ENCODE results near the gene GADD45B.
"Not testable (repeated sequence)": the region's sequence is repeated elsewhere in the genome, so short reads cannot be mapped to it uniquely, and the experiment has no call there.

GADD45B gene

DNA sequence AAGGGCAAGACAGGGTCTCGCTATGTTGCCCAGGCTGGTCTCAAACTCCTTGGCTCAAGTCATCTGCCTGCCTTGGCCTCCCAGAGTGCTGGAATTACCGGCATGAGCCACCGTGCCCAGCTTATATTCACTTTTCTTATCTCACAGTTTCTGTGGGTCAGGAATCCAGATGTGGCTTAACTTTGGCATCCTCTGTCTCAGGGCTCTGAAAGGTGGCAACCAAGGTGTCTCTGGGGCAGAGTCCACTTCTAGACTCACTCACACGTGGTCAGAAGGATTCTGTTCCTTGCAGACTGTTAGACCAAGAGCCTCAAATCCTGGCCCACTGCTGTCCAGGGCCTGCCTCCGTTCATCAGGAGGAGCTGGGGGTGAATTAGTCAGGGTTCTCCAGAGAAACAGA lies 11.5 kb upstream of the GADD45B start:
- DNase-seq (no peak), ATAC-seq (replicated peaks) (no peak)
- H3K27ac Mint-ChIP-seq: no peak overlapping the region
- no peak overlapping the region for H3K4me3 Mint-ChIP-seq
- H3K9me3 Mint-ChIP-seq: no peaks in the 10 kb centered on the region
- no peaks in the 10 kb centered on the region for H3K36me3 Mint-ChIP-seq (ENCODE audit: insufficient read depth)
- no peaks in the 10 kb centered on the region for H3K27me3 Mint-ChIP-seq
- peaks cover 4 to 7% of the 10 kb centered on the region in 2 donors for H3K4me1 Mint-ChIP-seq (ENCODE audit: low read depth in 2 of 2)

DNA sequence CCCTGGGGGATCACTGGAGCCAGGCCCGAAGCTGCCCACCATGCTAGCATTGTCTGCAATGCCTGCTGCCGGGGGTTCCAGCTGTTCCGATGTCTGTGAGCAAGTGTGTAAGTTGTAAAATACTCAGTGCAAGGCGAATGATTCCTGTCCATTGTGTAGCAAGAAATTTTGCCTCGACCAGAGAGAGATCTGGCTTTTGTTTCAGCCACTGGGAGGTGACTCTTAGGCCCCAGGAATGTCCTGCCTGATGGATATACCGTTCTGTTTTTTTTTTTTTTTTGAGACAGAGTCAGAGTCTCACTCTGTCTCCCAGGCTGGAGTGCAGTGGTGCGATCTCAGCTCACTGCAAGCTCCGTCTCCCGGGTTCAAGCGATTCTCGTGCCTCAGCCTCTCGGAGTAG lies 7.3 kb upstream of the GADD45B start:
- H3K36me3 Mint-ChIP-seq (ENCODE audit: insufficient read depth): peaks cover 3% of the 10 kb centered on the region
- H3K27ac Mint-ChIP-seq: no peak overlapping the region
- H3K4me3 Mint-ChIP-seq: no peak overlapping the region
- no peak for DNase-seq
- peaks cover 0 to 2% of the 10 kb centered on the region in 2 donors for H3K4me1 Mint-ChIP-seq (ENCODE audit: low read depth in 2 of 2)
- no peak for ATAC-seq (replicated peaks)
- no peaks in the 10 kb centered on the region for H3K27me3 Mint-ChIP-seq
- no peaks in the 10 kb centered on the region for H3K9me3 Mint-ChIP-seq

DNA sequence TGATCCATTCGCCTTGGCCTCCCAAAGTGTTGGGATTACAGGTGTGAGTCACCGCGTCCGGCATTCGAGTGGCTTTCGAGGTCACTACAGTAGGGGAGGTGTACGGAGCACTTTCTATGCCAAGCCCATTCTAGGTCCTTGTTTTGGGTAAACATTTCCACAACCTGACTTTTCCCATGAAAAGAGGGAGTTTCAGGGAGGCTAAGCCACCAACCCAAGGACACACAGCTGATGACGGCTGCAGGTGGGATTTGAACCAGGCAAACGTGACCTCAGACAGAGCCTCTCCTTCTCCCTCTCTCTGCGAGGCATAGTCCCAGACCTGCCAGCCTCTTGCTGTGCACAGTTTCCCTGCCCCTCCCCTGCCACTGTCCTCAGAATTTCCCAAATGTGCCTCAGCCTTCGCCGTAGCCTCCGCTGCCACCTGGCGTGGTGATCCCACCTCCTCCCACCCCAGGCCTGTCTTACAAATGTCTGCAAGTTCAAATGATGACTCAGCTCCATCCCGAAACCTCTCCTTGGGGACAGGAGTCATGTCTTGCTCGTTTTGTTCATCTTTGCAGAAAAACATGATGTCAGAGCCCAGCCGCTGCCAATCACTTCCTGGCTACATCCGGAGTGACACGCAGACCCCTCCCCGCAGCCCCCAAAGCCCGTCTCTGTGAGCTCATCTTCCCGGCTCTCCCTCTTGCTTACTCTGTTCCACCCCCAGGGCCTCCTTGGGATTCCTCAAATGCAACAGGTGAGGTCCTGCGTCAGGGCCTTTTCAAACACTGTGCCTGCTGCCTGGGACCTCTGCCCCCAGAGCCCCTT lies 6.6 kb upstream of the GADD45B start:
- Mint-ChIP-seq H3K4me1 (ENCODE audit: low read depth in 2 of 2) (peaks cover 0 to 2% of the 10 kb centered on the region in 2 donors), H3K9me3 (no peaks in the 10 kb centered on the region), H3K4me3 (no peak overlapping the region), H3K27ac (no peak overlapping the region), H3K36me3 (ENCODE audit: insufficient read depth) (peaks cover 3% of the 10 kb centered on the region), H3K27me3 (no peaks in the 10 kb centered on the region)
- ATAC-seq (replicated peaks): no peak
- DNase-seq: no peak

DNA sequence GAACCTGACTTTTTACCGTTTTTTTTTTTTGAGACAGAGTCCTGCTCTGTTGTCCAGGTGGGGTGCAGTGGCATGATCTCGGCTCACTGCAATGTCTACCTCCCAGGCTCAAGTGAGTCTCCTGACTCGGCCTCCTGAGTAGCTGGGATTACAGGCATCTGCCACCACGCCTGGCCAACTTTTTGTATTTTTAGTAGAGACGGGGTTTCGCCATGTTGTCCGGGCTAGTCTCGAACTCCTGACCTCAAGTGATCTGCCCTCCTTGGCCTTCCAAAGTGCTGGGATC lies 6.1 kb upstream of the GADD45B start:
- H3K36me3 Mint-ChIP-seq (ENCODE audit: insufficient read depth); H3K4me1 Mint-ChIP-seq (ENCODE audit: low read depth in 2 of 2); H3K9me3 Mint-ChIP-seq; DNase-seq; ATAC-seq (replicated peaks); H3K27ac Mint-ChIP-seq; H3K27me3 Mint-ChIP-seq; H3K4me3 Mint-ChIP-seq: not testable (repeated sequence)

DNA sequence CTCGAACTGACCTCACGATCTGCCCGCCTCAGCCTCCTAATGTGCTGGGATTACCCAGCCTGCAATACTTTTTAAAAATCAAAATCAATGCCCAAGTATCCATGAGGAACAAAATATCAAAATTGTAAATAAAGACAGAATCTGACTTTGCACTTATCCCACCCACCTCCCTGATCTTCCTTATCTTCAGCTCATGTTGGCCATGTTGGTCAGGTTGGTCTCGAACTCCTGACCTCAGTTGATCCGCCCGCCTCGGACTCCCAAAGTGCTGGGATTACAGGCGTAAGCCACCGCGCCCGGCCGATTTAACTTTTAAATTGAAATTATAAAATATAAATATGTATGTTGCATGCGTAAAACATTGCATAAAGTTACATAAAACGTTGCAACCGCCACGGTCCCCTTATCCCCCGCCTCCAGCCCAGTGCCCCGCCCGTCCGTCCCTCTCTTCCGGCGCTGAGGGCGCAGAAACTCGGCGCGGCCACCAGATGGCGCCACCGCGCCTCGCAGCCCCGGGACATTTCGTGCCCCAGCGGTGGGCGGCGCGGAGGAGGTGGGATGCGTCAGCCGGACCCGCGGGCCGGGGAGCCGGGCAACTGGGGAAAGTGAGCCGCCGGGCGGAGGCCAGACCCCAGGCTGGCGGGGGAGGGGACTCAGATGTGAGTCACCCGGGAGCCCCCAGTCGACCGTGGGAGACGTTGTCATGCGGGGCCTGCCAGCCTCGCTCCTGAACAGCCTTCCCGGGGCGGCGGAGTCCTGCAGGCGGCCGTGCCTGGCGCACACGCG lies 1.5 kb upstream of the GADD45B start:
- no peaks in the 10 kb centered on the region for H3K27me3 Mint-ChIP-seq
- ATAC-seq (replicated peaks) (peak; percentile 52), DNase-seq (peak; percentile 77 to 88 (median 84))
- H3K27ac Mint-ChIP-seq: peak overlapping the region in 1 of 2 donors; percentile 99
- H3K36me3 Mint-ChIP-seq (ENCODE audit: insufficient read depth): peaks cover 48% of the 10 kb centered on the region
- no peaks in the 10 kb centered on the region for H3K9me3 Mint-ChIP-seq
- peaks cover 24 to 28% of the 10 kb centered on the region in 2 donors for H3K4me1 Mint-ChIP-seq (ENCODE audit: low read depth in 2 of 2)
- peak overlapping the region; percentile 87 to 96 for H3K4me3 Mint-ChIP-seq

DNA sequence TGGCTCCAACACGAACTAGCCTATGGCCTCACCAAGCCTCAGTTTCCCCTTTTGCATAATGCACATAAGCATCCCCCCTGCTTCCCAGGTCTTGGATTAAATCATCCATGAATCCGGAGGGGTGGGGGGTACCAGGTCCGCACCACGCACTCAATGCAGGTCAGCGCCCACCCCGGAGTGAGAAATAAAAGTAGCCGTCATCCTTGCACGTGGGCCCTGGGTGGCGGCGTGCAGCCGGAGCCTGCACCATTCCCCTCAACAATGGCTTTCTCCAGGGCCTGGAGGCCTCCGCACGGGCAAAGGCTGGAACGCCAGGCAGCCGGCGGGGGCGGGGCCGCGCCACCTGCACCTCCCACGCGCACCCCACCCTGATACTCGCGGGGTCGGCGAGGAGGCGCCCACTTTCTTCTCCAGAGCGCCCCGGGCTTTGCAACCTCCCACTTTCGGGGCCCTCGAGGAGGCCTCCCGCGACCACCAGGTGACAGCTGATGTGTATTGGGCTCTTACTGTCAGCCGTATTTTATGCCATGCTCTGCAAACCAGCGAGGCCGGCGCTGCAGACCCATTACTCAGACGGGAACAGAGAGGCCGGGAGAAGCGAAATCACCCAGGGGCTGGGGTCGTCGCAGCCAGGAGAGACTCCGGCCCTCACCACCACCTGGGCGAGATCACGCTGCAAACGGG lies 767 bp upstream of the GADD45B start:
- H3K9me3 Mint-ChIP-seq: no peaks in the 10 kb centered on the region
- peak overlapping the region; percentile 87 to 96 for H3K4me3 Mint-ChIP-seq
- H3K27ac Mint-ChIP-seq: peak overlapping the region; percentile 95 to 99
- H3K27me3 Mint-ChIP-seq: no peaks in the 10 kb centered on the region
- H3K36me3 Mint-ChIP-seq (ENCODE audit: insufficient read depth): peaks cover 56% of the 10 kb centered on the region
- peaks cover 22 to 30% of the 10 kb centered on the region in 2 donors for H3K4me1 Mint-ChIP-seq (ENCODE audit: low read depth in 2 of 2)
- ATAC-seq (replicated peaks) (peak; percentile 16), DNase-seq (peak; percentile 39 to 61 (median 47))

DNA sequence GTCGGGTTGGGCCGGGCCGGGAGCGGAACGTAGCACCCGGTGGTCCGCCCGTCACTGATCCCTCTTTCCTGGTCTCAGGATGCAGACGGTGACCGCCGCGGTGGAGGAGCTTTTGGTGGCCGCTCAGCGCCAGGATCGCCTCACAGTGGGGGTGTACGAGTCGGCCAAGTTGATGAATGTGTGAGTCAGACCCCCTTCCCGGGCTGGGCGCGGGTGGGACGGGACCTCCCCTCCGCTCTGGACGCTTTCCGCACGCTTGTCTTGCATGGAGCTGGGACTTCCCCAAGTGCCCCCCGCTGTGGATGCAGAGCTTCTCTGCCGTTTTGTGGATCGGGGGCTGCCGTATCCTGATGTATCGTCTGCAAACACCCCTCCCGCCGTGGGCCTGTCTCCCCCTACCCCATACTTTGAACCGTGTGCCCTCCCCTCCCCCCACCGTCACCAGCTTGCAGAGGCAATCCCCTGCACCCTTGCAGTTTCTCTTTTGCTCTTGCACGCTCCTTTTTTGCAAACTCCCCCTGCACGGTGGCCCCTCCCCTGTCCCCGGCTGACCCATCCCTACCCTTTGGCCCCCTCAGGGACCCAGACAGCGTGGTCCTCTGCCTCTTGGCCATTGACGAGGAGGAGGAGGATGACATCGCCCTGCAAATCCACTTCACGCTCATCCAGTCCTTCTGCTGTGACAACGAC lies 669 bp downstream of the GADD45B start:
- peak; percentile 42 to 50 (median 49) for DNase-seq
- no peaks in the 10 kb centered on the region for H3K27me3 Mint-ChIP-seq

DNA sequence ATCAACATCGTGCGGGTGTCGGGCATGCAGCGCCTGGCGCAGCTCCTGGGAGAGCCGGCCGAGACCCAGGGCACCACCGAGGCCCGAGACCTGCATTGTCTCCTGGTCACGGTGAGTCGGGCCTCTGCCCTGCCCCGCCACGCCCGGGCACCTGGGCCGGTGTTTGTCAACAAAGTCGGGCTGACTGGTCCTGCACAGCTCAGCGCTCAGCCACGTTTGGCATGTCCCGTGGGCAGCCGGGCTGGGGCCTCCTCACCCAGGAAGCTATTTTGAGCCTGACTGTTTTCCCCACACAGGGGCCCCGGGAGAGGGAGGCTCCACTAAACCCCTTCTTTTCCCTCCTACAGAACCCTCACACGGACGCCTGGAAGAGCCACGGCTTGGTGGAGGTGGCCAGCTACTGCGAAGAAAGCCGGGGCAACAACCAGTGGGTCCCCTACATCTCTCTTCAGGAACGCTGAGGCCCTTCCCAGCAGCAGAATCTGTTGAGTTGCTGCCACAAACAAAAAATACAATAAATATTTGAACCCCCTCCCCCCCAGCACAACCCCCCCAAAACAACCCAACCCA lies 1.3 kb downstream of the GADD45B start:
- peak in 1 of 3 experiments; percentile 46 for DNase-seq
- Mint-ChIP-seq H3K4me3 (peak overlapping the region; percentile 87 to 96), H3K4me1 (ENCODE audit: low read depth in 2 of 2) (peaks cover 22 to 30% of the 10 kb centered on the region in 2 donors), H3K27ac (peak overlapping the region; percentile 95 to 99), H3K27me3 (no peaks in the 10 kb centered on the region), H3K36me3 (ENCODE audit: insufficient read depth) (peaks cover 56% of the 10 kb centered on the region), H3K9me3 (no peaks in the 10 kb centered on the region)
- ATAC-seq (replicated peaks): no peak

More for the DNA sequence above, 669 bp downstream of the GADD45B start:
- Mint-ChIP-seq H3K4me3 (peak overlapping the region; percentile 87 to 96), H3K36me3 (ENCODE audit: insufficient read depth) (peaks cover 56% of the 10 kb centered on the region), H3K9me3 (no peaks in the 10 kb centered on the region), H3K4me1 (ENCODE audit: low read depth in 2 of 2) (peaks cover 22 to 30% of the 10 kb centered on the region in 2 donors), H3K27ac (peak overlapping the region; percentile 95 to 99)
- peak; percentile 4 for ATAC-seq (replicated peaks)

DNA sequence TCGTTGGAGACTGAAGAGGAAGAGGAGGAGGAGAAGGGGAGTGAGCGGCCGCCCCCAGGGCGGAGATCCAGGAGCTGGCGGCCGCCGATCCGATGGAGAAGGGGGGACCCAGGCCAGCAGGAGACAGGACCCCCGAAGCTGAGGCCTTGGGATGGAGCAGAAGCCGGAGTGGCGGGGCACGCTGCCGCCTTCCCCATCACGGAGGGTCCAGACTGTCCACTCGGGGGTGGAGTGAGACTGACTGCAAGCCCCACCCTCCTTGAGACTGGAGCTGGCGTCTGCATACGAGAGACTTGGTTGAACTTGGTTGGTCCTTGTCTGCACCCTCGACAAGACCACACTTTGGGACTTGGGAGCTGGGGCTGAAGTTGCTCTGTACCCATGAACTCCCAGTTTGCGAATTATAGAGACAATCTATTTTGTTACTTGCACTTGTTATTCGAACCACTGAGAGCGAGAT lies 1.8 kb downstream of the GADD45B start:
- peak in 2 of 3 experiments; percentile 27 for DNase-seq
- no peak for ATAC-seq (replicated peaks)
- Mint-ChIP-seq H3K36me3 (ENCODE audit: insufficient read depth) (peaks cover 55% of the 10 kb centered on the region), H3K4me3 (peak overlapping the region; percentile 87 to 96), H3K27me3 (no peaks in the 10 kb centered on the region), H3K9me3 (no peaks in the 10 kb centered on the region), H3K4me1 (ENCODE audit: low read depth in 2 of 2) (peaks cover 22 to 30% of the 10 kb centered on the region in 2 donors), H3K27ac (peak overlapping the region; percentile 95 to 99)

DNA sequence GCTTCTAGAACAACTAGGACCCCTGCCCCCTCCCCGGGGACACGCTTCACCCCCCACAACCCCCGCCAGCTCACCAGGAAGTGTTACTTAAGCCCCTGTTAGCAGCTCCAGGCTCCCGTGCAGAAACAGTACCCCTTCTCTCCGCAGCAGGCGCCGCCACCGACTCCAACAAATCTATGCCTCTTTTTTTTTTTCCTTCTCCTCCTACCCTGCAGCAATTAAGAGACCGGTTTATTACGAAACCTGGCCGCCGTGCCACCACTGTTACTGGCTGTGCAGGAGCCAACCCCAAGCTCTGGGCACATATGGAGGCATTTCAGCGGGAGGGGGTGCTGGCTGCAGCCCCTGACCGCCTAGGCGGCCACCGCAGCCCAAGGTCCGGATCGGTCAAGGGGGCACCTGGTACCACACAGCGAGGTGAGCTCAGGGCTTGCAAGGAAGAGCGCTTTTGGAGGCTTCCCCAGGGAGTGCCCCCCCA lies 2.4 kb downstream of the GADD45B start:
- peak; percentile 44 to 55 (median 54) for DNase-seq
- Mint-ChIP-seq H3K36me3 (ENCODE audit: insufficient read depth) (peaks cover 53% of the 10 kb centered on the region), H3K27me3 (no peaks in the 10 kb centered on the region), H3K9me3 (no peaks in the 10 kb centered on the region), H3K4me1 (ENCODE audit: low read depth in 2 of 2) (peaks cover 22 to 30% of the 10 kb centered on the region in 2 donors), H3K4me3 (peak overlapping the region; percentile 87 to 96), H3K27ac (peak overlapping the region; percentile 95 to 99)
- peak; percentile 21 for ATAC-seq (replicated peaks)

DNA sequence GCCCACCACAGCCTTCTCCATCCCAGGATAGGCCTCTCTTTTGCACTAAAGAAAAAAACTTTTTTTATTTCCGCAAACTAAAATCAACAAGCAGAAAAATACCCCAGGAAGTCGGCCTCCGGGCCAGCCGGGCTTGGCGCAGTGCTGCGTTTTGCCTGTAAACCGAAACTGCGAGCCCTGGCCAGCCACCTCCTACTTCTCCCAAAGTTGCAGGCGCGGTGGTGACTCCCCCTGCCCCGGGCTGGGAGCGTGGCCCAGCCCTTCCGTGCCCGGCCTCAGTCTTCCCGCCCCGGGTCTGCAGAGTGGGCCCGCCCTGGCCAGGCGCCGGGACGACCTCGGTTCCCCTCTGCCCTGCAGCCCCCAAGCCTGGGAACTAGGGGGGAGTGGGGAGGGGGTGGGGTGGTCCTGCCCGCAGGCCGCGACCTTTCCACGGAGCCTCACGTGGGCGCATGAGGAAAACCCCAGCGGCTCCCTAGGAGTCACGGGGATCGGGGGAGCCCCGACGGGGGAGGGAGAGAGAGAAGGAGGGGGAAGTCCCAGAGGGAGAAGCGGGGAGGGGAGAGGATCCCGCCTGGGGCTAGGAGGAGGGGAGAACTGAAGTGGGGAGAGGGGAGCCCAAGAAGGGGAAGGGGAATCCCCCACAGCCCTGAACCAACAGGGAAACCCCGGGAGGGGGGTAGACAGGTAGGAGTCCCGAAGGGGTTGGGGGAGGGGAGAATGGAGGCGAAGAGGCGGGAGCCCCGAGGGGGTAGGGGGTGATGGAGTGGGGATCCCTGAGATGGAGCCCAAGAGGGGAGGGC lies 3.0 kb downstream of the GADD45B start:
- Mint-ChIP-seq H3K36me3 (ENCODE audit: insufficient read depth) (peaks cover 53% of the 10 kb centered on the region), H3K9me3 (no peaks in the 10 kb centered on the region), H3K4me1 (ENCODE audit: low read depth in 2 of 2) (peaks cover 22 to 30% of the 10 kb centered on the region in 2 donors), H3K4me3 (peak overlapping the region; percentile 87 to 96), H3K27ac (peak overlapping the region; percentile 95 to 99), H3K27me3 (no peaks in the 10 kb centered on the region)
- peak; percentile 60 to 64 (median 63) for DNase-seq
- ATAC-seq (replicated peaks): peak; percentile 29

All from effector memory CD8-positive, alpha-beta T cell (primary cell).